Lung (tissue), 12 donors: ENCODE measurements around the gene PTPN5. TPM values are rescaled to one million over a fixed set of nuclear protein-coding genes. Genes with fewer than 3 reads are reported as not detected.

Experiments used
- ATAC-seq: fragments of 200-7000 bp; cut with Tn5 transposase; one replicate; pipeline ENCODE4 v1.9.1; 2020; ENCODE audit warnings: moderate number of reproducible peaks; ENCODE audit not compliant: insufficient read depth, low FRiP score
- DNase-seq, 3 donors: peaks; one replicate each; pipeline ENCODE4 v3.0.0-alpha.2; 2013 to 2017
- H3K27ac ChIP-seq, 2 donors: one replicate each; pipeline ENCODE4 v1.5.1; 2013; ENCODE audit warnings: mild to moderate bottlenecking in 2 of 2, moderate library complexity in 2 of 2, control low read depth in 1 of 2, inconsistent platforms in 1 of 2, low read depth in 1 of 2, low read length in 1 of 2
- H3K27me3 ChIP-seq, 3 donors: one replicate each; pipeline ENCODE4 v1.5.1; 2013; ENCODE audit warnings: low read length in 2 of 3; ENCODE audit not compliant: control insufficient read depth in 3 of 3, insufficient read depth in 3 of 3
- H3K36me3 ChIP-seq, 4 donors: one replicate each; pipeline ENCODE4 v1.5.1; 2013; ENCODE audit warnings: low read length in 4 of 4, mild to moderate bottlenecking in 1 of 4, moderate library complexity in 1 of 4; ENCODE audit not compliant: control insufficient read depth in 4 of 4, insufficient read depth in 4 of 4
- H3K4me1 ChIP-seq, 5 donors: one replicate each; pipeline ENCODE4 v1.5.1; 2013; ENCODE audit warnings: low read length in 5 of 5, mild to moderate bottlenecking in 2 of 5, moderate library complexity in 1 of 5; ENCODE audit not compliant: control insufficient read depth in 5 of 5, insufficient read depth in 5 of 5
- H3K4me3 ChIP-seq: one replicate; pipeline ENCODE4 v1.5.1; 2013; ENCODE audit warnings: mild to moderate bottlenecking, control low read depth, moderate library complexity
- H3K9ac ChIP-seq, 2 donors: one replicate each; pipeline ENCODE4 v1.5.1; 2013; ENCODE audit warnings: low read length in 2 of 2, control low read depth in 1 of 2; ENCODE audit not compliant: insufficient read depth in 1 of 2
- H3K9me3 ChIP-seq, 4 donors: one replicate each; pipeline ENCODE4 v1.5.1; 2013; ENCODE audit warnings: low read length in 3 of 4, mild to moderate bottlenecking in 1 of 4, moderate library complexity in 1 of 4; ENCODE audit not compliant: control insufficient read depth in 4 of 4, insufficient read depth in 3 of 4
- WGBS, 2 donors: extraction: QIAGEN DNeasy Blood & Tissue Kit; methylation state at CpG; one replicate each; pipeline ENCODE4 v1.1.7; 2013; 5-methylcytosine and 5-hydroxymethylcytosine counted together
- polyA plus RNA-seq, 2 donors: library from polyadenylated mRNA; stranded (reverse); fragments of 200-250 nt; gene quantifications; one replicate each; pipeline ENCODE4 v1.2.1, GENCODE V29; 2013
- total RNA-seq, 2 donors: library from RNA; depleted of rRNA in 1 of 2; stranded (reverse); fragments of >200 nt in 1 of 2; gene quantifications; one replicate each; pipeline ENCODE4 v1.2.1, GENCODE V29; 2014 to 2021
- TF ChIP-seq, protein P1 (sequence below): IDR thresholded peaks from 2 replicates; pipeline ENCODE4 v1.5.1; 2012; ENCODE audit warnings: mild to moderate bottlenecking; ENCODE audit errors: control extremely low read depth, extremely low read depth
- donor health status: control.
- donor health status: control.
- donor health status: Bipolar disorder and iron deficiency.
- donor health status: healthy.
- donor health status: DM: yes; HTN: yes; CAD: no.

Gene PTPN5
- total and polyA plus RNA-seq, 4 donors: 0.02 to 0.15 TPM; not detected in 2

DNA sequence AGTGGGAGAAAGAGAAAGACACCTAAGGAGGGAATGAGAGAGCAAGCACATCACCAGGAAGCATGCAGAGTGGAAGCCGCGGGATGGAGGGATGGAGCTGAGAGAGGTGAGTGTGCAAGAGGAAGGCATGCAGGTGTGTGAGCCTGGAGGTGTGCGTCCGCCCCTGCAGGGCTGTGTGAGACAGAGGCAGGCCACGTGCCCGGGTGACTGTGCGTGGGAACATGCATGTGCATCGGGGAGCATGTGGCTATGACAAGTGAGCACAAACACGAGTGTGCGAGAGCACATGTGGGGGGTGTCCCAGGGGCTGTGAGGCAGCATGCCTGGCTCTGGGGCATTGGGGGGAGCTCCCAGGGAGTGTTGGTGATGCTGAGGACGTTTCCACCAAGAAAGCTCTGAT is 29.9 kb downstream of the PTPN5 start:
- no peak for DNase-seq
- Histone ChIP-seq H3K4me3 (no peak overlapping the region), H3K9me3 (no peaks in the 10 kb centered on the region), H3K27ac (no peak overlapping the region), H3K27me3 (peaks cover 0 to 4% (median 0%) of the 10 kb centered on the region in 3 donors), H3K36me3 (no peaks in the 10 kb centered on the region), H3K4me1 (peaks cover 0 to 11% (median 0%) of the 10 kb centered on the region in 5 donors), H3K9ac (no peak overlapping the region)
- TF ChIP-seq, protein P1, sequence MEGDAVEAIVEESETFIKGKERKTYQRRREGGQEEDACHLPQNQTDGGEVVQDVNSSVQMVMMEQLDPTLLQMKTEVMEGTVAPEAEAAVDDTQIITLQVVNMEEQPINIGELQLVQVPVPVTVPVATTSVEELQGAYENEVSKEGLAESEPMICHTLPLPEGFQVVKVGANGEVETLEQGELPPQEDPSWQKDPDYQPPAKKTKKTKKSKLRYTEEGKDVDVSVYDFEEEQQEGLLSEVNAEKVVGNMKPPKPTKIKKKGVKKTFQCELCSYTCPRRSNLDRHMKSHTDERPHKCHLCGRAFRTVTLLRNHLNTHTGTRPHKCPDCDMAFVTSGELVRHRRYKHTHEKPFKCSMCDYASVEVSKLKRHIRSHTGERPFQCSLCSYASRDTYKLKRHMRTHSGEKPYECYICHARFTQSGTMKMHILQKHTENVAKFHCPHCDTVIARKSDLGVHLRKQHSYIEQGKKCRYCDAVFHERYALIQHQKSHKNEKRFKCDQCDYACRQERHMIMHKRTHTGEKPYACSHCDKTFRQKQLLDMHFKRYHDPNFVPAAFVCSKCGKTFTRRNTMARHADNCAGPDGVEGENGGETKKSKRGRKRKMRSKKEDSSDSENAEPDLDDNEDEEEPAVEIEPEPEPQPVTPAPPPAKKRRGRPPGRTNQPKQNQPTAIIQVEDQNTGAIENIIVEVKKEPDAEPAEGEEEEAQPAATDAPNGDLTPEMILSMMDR: no peak
- 86 to 87% methylated on average over 11 of the region's 11 CpGs for WGBS, 2 donors
- no peak for ATAC-seq

DNA sequence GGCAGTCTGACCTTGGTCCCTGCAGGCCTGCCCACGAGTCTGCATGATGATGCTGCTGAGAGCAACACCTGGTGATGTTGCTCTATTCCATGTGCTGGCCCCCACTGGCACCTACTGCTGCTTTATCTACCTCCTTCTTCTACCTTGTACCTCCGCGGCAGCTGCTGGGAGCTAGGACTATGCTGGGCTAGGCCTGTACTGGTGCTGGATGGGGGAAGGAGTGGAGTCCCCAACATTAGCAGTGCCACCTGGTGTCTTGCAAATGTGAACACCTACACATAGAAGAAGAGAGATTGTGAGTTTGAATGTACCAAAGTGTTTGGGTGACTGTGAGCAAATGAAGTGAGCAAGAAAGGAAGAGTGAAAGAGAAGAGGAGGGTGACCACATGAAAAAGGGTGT is 30.5 kb downstream of the PTPN5 start:
- Histone ChIP-seq H3K27me3 (peaks cover 0 to 4% (median 0%) of the 10 kb centered on the region in 3 donors), H3K4me1 (peaks cover 0 to 11% (median 0%) of the 10 kb centered on the region in 5 donors), H3K4me3 (no peak overlapping the region), H3K9ac (no peak overlapping the region), H3K27ac (no peak overlapping the region), H3K36me3 (no peaks in the 10 kb centered on the region), H3K9me3 (no peaks in the 10 kb centered on the region)
- no peak for ATAC-seq
- no peak for DNase-seq
- TF ChIP-seq, protein P1: no peak
- WGBS, 2 donors: 83 to 87% methylated on average over 3 of the region's 3 CpGs

DNA sequence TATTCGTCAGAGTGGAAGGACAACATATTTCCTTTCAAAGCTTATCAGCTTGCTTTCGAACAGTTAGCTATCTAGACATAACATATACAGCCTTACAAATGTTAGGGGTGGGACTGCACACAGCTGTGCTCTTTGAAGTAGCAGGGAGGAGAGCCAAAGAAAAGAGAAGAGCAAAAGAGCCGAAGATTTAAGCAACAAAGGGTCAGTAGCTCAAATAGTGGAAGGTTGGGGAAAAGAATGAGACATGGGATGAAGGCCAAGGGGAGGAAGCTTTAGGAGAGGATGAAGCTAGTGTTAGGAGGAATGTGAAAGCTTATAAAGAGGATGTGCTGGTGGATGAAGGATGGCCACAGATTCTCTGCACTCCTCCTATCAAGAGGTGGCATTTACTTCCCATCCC is 33.8 kb downstream of the PTPN5 start:
- H3K4me3 ChIP-seq: no peak overlapping the region
- peaks cover 0 to 12% (median 0%) of the 10 kb centered on the region in 5 donors for H3K4me1 ChIP-seq
- no peak for ATAC-seq
- no peak overlapping the region for H3K9ac ChIP-seq
- H3K9me3 ChIP-seq: no peaks in the 10 kb centered on the region
- no peak overlapping the region for H3K27ac ChIP-seq
- peak; percentile 46 to 84 (median 79) for DNase-seq
- 39 to 54% methylated on average over 3 of the region's 3 CpGs for WGBS, 2 donors
- H3K27me3 ChIP-seq: peaks cover 0 to 2% (median 0%) of the 10 kb centered on the region in 3 donors
- TF ChIP-seq, protein P1: no peak
- no peaks in the 10 kb centered on the region for H3K36me3 ChIP-seq

DNA sequence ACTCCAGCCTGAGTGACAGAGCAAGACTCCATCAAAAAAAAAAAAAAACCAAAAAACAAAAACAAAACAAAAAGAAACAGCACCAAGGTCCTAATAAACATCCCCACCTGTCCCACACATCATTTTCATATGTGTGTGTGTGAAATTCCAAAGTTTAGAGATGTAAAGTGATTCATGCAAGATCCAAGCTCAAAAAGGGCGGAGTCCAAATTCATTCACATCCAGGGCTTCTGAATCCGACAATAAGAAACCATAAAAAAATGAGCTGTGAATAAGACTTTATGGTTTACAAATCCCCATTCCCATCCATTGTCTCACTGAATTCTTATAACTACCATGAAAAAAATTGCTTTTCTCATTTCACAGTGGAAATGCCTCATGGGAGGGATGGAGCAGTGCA is 34.7 kb downstream of the PTPN5 start:
- Histone ChIP-seq H3K27ac (no peak overlapping the region), H3K27me3 (peaks cover 0 to 2% (median 0%) of the 10 kb centered on the region in 3 donors), H3K36me3 (no peaks in the 10 kb centered on the region), H3K9ac (no peak overlapping the region), H3K4me1 (peaks cover 0 to 16% (median 0%) of the 10 kb centered on the region in 5 donors), H3K4me3 (no peak overlapping the region), H3K9me3 (no peaks in the 10 kb centered on the region)
- WGBS, 2 donors: 89 to 95% methylated on average over 2 of the region's 2 CpGs
- DNase-seq (no peak), ATAC-seq (no peak)
- TF ChIP-seq, protein P1: no peak
